Astrocyte (in vitro differentiated cells and primary cell): ENCODE results near the gene TET2. TPM values are rescaled to one million over a fixed set of nuclear protein-coding genes. Genes with fewer than 3 reads are reported as not detected.
A peak's percentile ranks its signal among the peaks of the same experiment; 100 is the strongest.

ENCODE experiments used
- DNase-seq: peaks from one replicate; pipeline ENCODE4 v3.0.0-alpha.2; 2010; ENCODE audit warnings: low read depth
- FAIRE-seq: peaks from 2 replicates; lab custom pipeline; 2011; peaks lifted over from hg19 to GRCh38; lab: Jason Lieb, UNC
- H2AFZ ChIP-seq: 2 replicates; pipeline ENCODE4 v1.6.0; 2012; ENCODE audit warnings: low read depth, low read length, inconsistent platforms
- H3K27ac ChIP-seq: 2 replicates; pipeline ENCODE4 v1.5.1; 2011; ENCODE audit warnings: low read depth, low read length, inconsistent platforms
- H3K27me3 ChIP-seq: 2 replicates; pipeline ENCODE4 v1.6.0; 2011; ENCODE audit warnings: low read length, inconsistent platforms; ENCODE audit not compliant: insufficient read depth
- H3K36me3 ChIP-seq: 2 replicates; pipeline ENCODE4 v1.5.1; 2011; ENCODE audit warnings: low read length, inconsistent platforms; ENCODE audit not compliant: insufficient read depth
- H3K4me1 ChIP-seq: 2 replicates; pipeline ENCODE4 v1.5.1; 2011; ENCODE audit warnings: low read length, inconsistent platforms; ENCODE audit not compliant: insufficient read depth
- H3K4me2 ChIP-seq: 2 replicates; pipeline ENCODE4 v1.6.0; 2012; ENCODE audit warnings: low read length, inconsistent platforms
- H3K4me3 ChIP-seq: 2 replicates; pipeline ENCODE4 v1.5.1; 2011; ENCODE audit warnings: low read depth, mild to moderate bottlenecking, low read length, inconsistent platforms; ENCODE audit not compliant: insufficient read depth
- H3K79me2 ChIP-seq: 2 replicates; pipeline ENCODE4 v1.6.0; 2012; ENCODE audit warnings: mild to moderate bottlenecking, low read length, inconsistent platforms; ENCODE audit not compliant: insufficient read depth
- H3K9ac ChIP-seq: 2 replicates; pipeline ENCODE4 v1.6.0; 2012; ENCODE audit warnings: mild to moderate bottlenecking, low read length, inconsistent platforms
- H3K9me3 ChIP-seq: 2 replicates; pipeline ENCODE4 v1.5.1; 2012; ENCODE audit warnings: low read depth, mild to moderate bottlenecking, low read length, inconsistent platforms; ENCODE audit not compliant: insufficient read depth
- H4K20me1 ChIP-seq: 2 replicates; pipeline ENCODE4 v1.6.0; 2012; ENCODE audit warnings: low read length, inconsistent platforms; ENCODE audit not compliant: insufficient read depth
- H3K27ac Mint-ChIP-seq: one replicate; pipeline ENCODE4 v1.8.0; 2021; ENCODE audit warnings: mild to moderate bottlenecking, mixed read lengths; ENCODE audit not compliant: unreplicated experiment
- H3K27me3 Mint-ChIP-seq: one replicate; pipeline ENCODE4 v1.8.0; 2021; ENCODE audit warnings: low read depth, mixed read lengths; ENCODE audit not compliant: unreplicated experiment
- H3K36me3 Mint-ChIP-seq: one replicate; pipeline ENCODE4 v1.8.0; 2021; ENCODE audit warnings: low read depth, mixed read lengths; ENCODE audit not compliant: unreplicated experiment
- H3K4me1 Mint-ChIP-seq: one replicate; pipeline ENCODE4 v1.8.0; 2021; ENCODE audit warnings: low read depth, mixed read lengths; ENCODE audit not compliant: unreplicated experiment
- H3K4me3 Mint-ChIP-seq: one replicate; pipeline ENCODE4 v1.8.0; 2021; ENCODE audit warnings: mild to moderate bottlenecking, moderate library complexity, mixed read lengths; ENCODE audit not compliant: unreplicated experiment
- H3K9me3 Mint-ChIP-seq: one replicate; pipeline ENCODE4 v1.8.0; 2021; ENCODE audit warnings: mild to moderate bottlenecking, mixed read lengths; ENCODE audit not compliant: unreplicated experiment
- EZH2 ChIP-seq: IDR thresholded peaks from 2 replicates; pipeline ENCODE4 v1.6.1; 2012; ENCODE audit warnings: mild to moderate bottlenecking, low read length, inconsistent platforms; ENCODE audit not compliant: insufficient read depth
- total RNA-seq: library from RNA; stranded (reverse); gene quantifications from 2 replicates; pipeline ENCODE4 v1.2.1, GENCODE V29; 2021
- TF ChIP-seq, protein P1 (sequence below): IDR thresholded peaks from 2 replicates; pipeline ENCODE4 v1.5.1; 2011; ENCODE audit warnings: low read depth, mild to moderate bottlenecking, inconsistent platforms, low read length, moderate library complexity; ENCODE audit not compliant: insufficient read depth

TET2 gene
- total RNA-seq, 1 donor from 2014 or later: 15.7 TPM

DNA sequence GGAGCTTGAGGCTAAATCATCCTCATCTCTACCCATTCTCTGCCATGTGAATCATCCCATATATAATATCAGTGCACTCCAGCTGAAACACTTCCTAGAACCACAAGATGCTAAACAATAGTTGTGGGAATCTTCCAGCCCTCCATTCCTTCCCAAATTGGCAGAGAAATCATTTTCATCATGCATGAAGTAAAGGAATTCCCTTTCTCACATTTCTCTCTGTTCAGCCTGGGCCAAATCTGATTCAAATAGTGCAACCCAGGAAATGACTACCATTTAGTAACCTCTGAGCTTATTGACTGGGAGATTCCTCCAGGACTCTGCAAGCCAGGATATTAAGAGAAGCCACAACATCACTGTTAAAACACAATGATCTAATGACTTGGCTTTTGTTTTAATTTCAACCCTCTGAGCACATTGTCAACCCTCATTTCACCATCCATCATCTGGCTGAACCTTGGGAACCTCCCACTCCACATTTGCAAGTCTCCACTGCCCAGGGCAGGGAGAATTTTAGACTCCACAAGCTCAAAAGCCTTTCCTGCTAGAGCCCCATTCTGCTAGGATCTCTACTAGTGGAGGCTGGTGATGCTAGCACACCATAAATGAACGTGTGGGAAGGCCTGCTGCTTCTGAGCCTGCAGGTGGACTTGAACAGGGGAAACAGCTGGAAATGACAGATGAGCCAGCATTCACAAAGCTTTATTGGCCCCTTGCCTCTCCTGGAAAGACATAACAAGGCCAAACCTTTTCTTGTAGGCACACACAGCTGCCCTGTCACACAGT is 133.9 kb downstream of the TET2 start:
- H3K79me2 ChIP-seq: no peaks in the 10 kb centered on the region
- H4K20me1 ChIP-seq: peaks cover 3% of the 10 kb centered on the region
- no peak for TF ChIP-seq EZH2
- TF ChIP-seq, protein P1, sequence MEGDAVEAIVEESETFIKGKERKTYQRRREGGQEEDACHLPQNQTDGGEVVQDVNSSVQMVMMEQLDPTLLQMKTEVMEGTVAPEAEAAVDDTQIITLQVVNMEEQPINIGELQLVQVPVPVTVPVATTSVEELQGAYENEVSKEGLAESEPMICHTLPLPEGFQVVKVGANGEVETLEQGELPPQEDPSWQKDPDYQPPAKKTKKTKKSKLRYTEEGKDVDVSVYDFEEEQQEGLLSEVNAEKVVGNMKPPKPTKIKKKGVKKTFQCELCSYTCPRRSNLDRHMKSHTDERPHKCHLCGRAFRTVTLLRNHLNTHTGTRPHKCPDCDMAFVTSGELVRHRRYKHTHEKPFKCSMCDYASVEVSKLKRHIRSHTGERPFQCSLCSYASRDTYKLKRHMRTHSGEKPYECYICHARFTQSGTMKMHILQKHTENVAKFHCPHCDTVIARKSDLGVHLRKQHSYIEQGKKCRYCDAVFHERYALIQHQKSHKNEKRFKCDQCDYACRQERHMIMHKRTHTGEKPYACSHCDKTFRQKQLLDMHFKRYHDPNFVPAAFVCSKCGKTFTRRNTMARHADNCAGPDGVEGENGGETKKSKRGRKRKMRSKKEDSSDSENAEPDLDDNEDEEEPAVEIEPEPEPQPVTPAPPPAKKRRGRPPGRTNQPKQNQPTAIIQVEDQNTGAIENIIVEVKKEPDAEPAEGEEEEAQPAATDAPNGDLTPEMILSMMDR: no peak
- no peaks in the 10 kb centered on the region for H3K9me3 ChIP-seq
- no peaks in the 10 kb centered on the region for H3K27me3 Mint-ChIP-seq
- H3K4me3 Mint-ChIP-seq: no peak overlapping the region
- peaks cover 16% of the 10 kb centered on the region for H3K4me1 ChIP-seq
- FAIRE-seq: peak; percentile 93
- DNase-seq: peak; percentile 99
- H3K4me2 ChIP-seq: peak overlapping the region; percentile 30
- peak overlapping the region; percentile 31 for H3K9ac ChIP-seq
- H3K4me1 Mint-ChIP-seq: peaks cover 13% of the 10 kb centered on the region
- H3K36me3 Mint-ChIP-seq: peaks cover 10% of the 10 kb centered on the region
- peaks cover 7% of the 10 kb centered on the region for H3K36me3 ChIP-seq
- H2AFZ ChIP-seq: no peak overlapping the region
- H3K27me3 ChIP-seq: no peaks in the 10 kb centered on the region
- no peaks in the 10 kb centered on the region for H3K9me3 Mint-ChIP-seq
- H3K4me3 ChIP-seq: no peak overlapping the region
- H3K27ac Mint-ChIP-seq: peak overlapping the region; percentile 18
- peak overlapping the region; percentile 64 for H3K27ac ChIP-seq

- Histone ChIP-seq H3K27ac (peak overlapping the region; percentile 64), H3K9me3 (no peaks in the 10 kb centered on the region), H3K9ac (peak overlapping the region; percentile 31), H3K4me1 (peaks cover 16% of the 10 kb centered on the region), H2AFZ (no peak overlapping the region), H3K36me3 (peaks cover 5% of the 10 kb centered on the region), H3K4me3 (no peak overlapping the region), H3K27me3 (no peaks in the 10 kb centered on the region), H4K20me1 (peaks cover 3% of the 10 kb centered on the region), H3K79me2 (no peaks in the 10 kb centered on the region), H3K4me2 (peak overlapping the region; percentile 30)
- Mint-ChIP-seq H3K36me3 (peaks cover 6% of the 10 kb centered on the region), H3K4me1 (peaks cover 13% of the 10 kb centered on the region), H3K27me3 (no peaks in the 10 kb centered on the region), H3K27ac (no peak overlapping the region), H3K9me3 (no peaks in the 10 kb centered on the region), H3K4me3 (no peak overlapping the region)
- DNase-seq (peak; percentile 59), FAIRE-seq (no peak)
- TF ChIP-seq EZH2: no peak
- TF ChIP-seq, protein P1: no peak
Observed at GRCh38 chr4:105281124-105281415, 134.4 kb downstream of the TET2 start.

GRCh38 chr4:105282489-105282888 is 135.8 kb downstream of the TET2 start:
- Histone ChIP-seq H3K4me1 (peaks cover 16% of the 10 kb centered on the region), H3K36me3 (no peaks in the 10 kb centered on the region), H3K79me2 (no peaks in the 10 kb centered on the region), H2AFZ (no peak overlapping the region), H3K27ac (no peak overlapping the region), H3K4me3 (no peak overlapping the region), H3K4me2 (no peak overlapping the region), H3K9me3 (no peaks in the 10 kb centered on the region), H4K20me1 (peaks cover 3% of the 10 kb centered on the region), H3K9ac (no peak overlapping the region), H3K27me3 (no peaks in the 10 kb centered on the region)
- FAIRE-seq (no peak), DNase-seq (no peak)
- Mint-ChIP-seq H3K27ac (no peak overlapping the region), H3K9me3 (peaks cover 4% of the 10 kb centered on the region), H3K36me3 (no peaks in the 10 kb centered on the region), H3K27me3 (no peaks in the 10 kb centered on the region), H3K4me1 (peaks cover 13% of the 10 kb centered on the region), H3K4me3 (no peak overlapping the region)
- no peak for TF ChIP-seq EZH2
- TF ChIP-seq, protein P1: no peak
